ENCODE results near the gene SLC9A8.

The SLC9A8 gene

DNA sequence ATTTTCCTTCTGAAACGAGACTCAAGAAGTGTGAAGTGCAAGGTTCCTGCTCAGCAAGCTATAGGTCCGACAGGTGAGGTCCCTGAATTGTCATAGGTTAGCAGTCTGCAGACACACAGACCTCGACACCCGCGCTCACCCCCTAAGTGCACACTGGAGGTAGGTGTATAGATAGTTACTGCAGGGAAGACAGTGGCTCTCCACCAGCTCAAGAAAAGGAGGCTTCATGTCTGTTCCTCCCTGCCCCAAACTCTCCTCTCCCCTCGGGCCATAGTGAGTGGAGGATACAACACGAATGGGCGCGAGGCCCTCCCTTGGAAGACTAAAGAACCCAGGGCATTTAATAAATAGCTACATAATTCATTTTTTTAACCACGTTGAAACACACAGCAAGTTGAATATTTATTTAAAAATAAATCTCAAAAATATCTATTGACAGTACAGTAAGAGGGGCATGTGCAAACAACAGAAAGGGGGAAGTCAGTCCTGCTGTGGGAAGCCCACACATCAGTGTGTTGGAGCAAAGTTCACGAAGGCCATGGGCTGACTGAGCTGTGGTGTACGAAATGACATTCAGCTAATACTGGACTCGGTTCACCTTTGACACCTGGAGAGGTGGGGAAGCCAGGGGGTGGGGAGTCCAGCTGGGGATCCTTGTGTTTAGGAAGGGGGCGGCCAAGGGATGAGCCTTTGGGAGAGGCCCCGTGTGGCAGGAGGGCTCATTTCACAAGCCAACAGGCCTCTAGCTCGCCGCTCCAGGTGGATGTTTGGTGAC is 92.0 kb downstream of the SLC9A8 start:
- TF ChIP-seq, protein P1, sequence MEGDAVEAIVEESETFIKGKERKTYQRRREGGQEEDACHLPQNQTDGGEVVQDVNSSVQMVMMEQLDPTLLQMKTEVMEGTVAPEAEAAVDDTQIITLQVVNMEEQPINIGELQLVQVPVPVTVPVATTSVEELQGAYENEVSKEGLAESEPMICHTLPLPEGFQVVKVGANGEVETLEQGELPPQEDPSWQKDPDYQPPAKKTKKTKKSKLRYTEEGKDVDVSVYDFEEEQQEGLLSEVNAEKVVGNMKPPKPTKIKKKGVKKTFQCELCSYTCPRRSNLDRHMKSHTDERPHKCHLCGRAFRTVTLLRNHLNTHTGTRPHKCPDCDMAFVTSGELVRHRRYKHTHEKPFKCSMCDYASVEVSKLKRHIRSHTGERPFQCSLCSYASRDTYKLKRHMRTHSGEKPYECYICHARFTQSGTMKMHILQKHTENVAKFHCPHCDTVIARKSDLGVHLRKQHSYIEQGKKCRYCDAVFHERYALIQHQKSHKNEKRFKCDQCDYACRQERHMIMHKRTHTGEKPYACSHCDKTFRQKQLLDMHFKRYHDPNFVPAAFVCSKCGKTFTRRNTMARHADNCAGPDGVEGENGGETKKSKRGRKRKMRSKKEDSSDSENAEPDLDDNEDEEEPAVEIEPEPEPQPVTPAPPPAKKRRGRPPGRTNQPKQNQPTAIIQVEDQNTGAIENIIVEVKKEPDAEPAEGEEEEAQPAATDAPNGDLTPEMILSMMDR (IDR thresholded peaks at IDR 0.05; ENCODE audit: insufficient read depth, missing control alignments) = no peak
- DNase-seq (ENCODE audit: insufficient read length, low spot score) (no peak), FAIRE-seq (no peak)

DNA sequence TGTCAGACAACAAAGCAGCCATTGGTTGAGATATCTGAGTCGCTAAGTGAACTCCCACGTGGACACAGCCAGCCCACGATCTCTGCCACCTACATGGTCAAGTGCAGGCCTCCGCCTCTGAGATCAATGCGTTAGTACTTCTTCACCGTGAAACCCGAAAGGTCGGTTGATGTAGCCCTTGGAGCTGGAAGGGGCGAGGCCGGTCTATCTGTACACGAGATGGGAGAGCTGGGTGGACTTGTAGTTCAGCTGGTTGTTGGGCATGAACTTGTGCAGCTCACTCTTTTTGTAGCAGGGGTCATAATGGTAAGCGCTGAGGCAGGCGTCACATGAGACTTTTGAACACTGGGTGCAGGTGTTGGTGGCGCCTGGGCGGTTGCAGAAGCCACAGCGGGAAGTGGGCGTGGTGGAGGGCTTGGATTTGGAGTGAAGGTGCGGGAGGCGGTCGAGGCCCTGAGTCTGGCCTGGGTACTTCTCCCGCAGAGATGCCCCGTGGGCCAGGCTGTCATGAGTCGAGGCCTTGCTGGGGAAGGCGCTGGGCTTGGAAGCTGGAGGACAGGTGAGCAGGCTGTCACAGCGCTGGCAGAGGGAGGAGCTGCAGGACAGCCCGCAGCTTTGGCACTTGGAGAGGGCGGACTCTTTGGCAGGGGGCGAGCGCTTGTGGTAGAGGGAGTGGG is 92.9 kb downstream of the SLC9A8 start:
- FAIRE-seq = no peak
- TF ChIP-seq, protein P1 (IDR thresholded peaks at IDR 0.05; ENCODE audit: insufficient read depth, missing control alignments) = no peak
- DNase-seq (ENCODE audit: insufficient read length, low spot score) = no peak

DNA sequence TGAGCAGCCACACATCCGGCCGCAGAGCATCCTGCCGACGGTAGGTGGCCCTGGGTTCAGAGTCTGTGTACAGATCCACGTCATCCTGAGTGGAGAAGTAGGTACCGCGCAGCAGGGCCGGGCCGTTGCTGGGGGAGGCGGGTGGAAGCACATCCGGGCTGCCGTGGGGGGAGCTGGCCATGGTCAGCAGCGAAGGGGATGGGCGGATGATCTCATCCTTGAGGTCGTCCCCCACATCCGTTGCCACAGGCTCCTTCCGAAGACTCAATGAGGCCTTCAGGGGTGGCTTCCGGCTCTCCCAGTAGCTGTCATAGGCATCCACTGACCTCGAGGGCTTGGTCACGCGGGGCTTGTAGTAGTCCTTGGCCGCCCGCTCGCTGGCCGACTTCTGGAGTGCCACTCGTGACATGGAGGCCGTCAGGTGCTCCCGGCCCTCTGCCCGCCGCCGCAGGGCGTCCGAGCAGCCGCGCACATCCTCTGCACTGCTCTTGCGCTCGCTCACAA is 93.5 kb downstream of the SLC9A8 start:
- FAIRE-seq = no peak
- DNase-seq (ENCODE audit: insufficient read length, low spot score) = no peak
- TF ChIP-seq, protein P1 (IDR thresholded peaks at IDR 0.05; ENCODE audit: insufficient read depth, missing control alignments) = no peak

DNA sequence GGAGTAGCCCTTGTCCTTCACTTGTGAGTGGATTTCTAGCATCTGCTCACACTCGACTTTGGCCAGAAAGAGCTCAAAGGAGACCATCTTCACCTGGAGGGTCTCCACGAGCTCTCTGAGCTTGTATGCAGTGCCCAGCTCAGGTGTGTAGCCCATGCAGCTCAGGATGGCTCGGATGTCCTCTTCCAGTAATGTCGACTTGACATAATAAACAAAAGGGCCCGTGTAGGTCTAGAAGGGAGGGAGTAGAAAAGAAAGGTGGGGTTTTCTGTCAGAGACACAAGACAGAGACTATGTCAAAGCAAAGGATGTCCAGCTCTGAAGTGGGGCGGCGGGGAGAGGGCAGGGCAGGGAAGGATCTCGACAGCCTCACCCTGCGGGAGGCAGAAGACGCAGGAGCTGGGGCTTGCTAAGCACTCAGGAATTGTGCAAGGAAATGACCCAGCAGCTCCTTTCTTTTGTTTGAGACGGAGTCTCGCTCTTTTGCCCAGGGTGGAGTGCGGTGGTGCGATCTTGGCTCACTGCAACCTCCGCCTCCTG is 94.1 kb downstream of the SLC9A8 start:
- FAIRE-seq = no peak
- TF ChIP-seq, protein P1 (IDR thresholded peaks at IDR 0.05; ENCODE audit: insufficient read depth, missing control alignments) = no peak
- DNase-seq (ENCODE audit: insufficient read length, low spot score) = no peak

DNA sequence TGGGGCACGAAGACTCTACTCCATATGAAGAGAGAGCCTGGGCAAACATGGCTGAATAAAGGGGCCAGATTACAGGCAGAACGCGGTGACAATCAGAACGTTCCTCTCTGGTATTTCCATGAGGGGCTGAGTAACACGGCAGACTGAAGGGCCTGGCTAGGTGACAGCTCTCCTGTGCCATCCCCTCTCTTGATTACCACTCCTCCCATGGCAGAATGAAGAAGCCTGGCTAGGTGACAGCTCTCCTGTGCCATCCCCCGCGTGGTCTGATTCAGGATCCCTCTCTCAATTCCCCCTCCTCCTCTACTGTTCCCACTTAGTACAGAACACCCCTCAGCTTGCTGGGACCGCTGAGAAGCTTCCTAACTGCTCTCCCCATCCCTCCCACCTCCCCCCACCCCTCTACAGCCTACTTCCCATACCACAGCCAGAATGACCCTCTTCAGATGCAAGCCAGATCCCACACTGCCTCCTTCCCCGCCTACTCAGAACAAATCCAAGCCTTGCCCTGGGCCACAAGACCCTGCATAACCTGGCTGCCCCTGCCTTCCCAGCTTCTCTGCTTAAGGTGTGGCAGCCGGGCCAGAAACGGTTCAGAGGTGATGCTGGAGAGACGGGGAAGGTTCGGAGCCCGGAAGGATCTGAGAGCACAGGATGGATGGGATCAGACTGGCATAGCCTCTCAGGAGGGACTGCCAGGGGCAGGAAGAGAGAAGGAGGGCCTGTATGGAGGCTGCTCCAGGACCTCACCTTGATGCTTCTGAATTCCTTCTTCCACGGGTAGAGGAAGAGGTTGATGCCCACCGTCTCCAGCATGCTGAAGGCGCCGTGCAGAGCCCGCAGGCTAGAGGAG is 95.0 kb downstream of the SLC9A8 start:
- TF ChIP-seq, protein P1 (IDR thresholded peaks at IDR 0.05; ENCODE audit: insufficient read depth, missing control alignments) = no peak
- no peak for DNase-seq (ENCODE audit: insufficient read length, low spot score)
- no peak for FAIRE-seq

DNA sequence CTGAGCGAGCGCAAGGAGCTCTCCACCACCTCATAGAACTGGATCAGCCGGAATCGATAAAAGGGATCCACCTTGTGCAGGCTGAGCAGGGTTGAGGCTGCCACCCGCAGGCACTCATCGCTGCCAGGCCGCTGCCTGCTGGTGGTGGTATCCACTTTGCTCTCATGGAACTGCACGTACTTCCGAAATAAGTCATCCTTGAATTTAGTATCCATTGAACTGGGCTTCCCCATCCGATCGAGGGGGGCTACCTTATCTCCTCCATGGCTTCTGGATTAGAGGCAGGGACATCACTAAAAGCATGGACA is 95.6 kb downstream of the SLC9A8 start:
- no peak for DNase-seq (ENCODE audit: insufficient read length, low spot score)
- no peak for FAIRE-seq
- TF ChIP-seq, protein P1 (IDR thresholded peaks at IDR 0.05; ENCODE audit: insufficient read depth, missing control alignments) = no peak

All from D721Med (cell line).